Ramos (cell line): ENCODE measurements around the gene NFKBIL1.
"Not testable (repeated sequence)": the region's sequence is repeated elsewhere in the genome, so short reads cannot be mapped to it uniquely, and the experiment has no call there.

ENCODE experiments used
- in situ Hi-C: fragments of 300-500 bp; cut with MboI; formaldehyde crosslinking; loops from one replicate; pipeline ENCODE4 v1.14.3; 2022; ENCODE audit warnings: low sequenced_read_pairs; ENCODE audit not compliant: unreplicated experiment

NFKBIL1 gene

DNA sequence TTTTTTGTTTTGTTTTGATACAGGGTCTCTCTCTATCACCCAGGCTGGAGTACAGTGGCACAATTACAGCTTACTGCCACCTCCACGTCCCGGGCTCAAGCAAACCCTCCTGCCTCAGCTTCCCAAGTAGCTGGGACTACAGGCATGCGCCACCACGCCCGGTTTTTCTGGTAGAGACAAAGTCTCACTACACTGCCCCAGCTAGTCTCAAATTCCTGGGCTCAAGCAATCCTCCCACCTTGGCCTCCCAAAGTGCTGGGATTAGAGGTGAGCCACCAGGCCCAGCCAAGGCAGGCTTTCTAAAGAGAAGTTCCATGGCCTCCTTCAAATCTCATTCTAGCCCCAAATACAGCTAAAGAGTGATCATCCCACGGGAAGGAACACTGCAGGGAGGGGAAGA is 13.4 kb upstream of the NFKBIL1 start:
- in situ Hi-C loops: no loop called here

DNA sequence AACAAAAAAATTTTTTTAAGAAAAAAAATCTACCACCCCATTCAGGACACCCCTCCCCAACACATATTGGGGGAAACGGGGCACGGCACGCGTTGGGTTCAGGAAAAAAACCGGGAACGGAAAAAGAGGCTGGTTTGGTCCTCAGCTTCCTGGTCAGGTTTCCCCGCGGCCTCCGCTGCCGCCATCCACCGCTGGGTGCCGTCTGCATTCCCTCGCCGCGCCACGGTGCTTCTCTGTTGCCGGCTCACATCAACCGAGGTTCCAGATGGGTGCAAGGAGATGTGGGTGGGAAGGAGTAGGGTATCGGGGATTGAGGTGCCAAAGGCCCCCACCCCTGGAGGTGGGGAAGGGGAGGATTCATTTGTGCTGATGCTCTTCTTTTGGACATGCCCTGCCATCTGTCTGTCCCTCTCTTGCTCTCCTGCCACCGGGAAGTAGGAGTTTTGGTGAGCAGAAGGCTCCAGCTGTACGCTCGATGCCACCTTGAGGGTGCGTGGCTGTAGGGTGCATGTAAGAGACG is 12.8 kb upstream of the NFKBIL1 start:
- in situ Hi-C loops: no loop called here

DNA sequence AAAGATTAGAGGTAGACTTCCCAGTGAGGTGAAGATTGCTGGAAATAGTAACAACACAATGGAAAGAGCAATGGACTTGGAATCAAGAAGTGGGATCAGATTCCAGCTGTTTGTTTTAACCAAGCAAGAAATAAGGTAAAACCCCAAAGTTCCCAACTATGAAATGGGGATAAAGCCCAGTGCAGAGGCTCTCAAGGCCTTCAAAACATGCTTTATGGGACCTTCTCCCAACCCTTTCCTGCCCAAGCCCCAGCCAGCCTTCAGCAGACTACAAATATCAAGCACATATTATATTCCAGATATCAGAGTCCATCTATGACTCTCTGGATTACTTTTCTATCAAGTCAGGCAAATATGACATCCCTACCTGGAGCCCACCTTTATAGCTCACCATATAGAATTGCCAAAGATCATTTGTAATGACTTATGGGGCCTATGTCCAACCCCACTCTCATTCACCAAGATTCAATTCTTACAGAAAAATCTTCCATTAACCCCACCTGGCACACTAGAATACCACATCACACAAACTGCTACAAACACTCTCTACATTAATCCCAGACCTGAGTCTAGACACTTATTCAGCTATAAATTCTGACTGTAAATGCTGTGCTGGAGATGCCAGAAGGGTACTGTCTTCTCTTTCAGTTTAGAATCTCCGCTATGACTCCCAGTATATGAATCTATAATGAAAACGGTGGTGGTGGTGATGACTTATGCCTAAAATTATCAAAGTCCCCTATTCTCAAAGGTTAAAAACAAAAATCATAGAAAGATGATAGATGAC is 11.7 kb upstream of the NFKBIL1 start:
- in situ Hi-C loops: no loop called here

DNA sequence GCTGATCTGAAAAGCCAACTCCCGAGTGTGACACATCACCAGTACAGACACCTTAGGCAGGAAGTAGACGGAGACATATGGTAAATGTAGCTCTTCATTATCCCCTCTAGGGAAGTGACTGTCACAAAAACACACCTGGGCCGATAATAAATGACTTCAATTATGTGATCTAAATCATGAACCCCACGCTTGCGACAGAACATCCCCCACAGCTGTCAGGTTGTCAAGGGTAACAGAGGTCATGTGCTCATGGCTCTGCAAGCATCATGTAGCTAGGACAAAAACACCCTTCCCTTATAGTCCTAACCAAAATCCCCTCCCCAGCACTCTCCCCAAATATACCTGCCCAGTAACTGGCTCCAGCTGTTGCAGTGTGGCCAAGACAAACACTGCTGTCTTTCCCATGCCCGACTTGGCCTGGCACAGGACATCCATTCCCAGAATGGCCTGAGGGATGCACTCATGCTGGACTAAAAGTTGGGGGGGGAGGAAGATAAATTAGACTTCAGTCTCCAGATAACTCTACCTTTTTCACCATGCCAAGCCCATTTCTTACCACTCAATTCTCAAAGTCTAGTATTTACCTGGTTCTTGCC is 8.5 kb upstream of the NFKBIL1 start:
- in situ Hi-C loops: no loop called here

DNA sequence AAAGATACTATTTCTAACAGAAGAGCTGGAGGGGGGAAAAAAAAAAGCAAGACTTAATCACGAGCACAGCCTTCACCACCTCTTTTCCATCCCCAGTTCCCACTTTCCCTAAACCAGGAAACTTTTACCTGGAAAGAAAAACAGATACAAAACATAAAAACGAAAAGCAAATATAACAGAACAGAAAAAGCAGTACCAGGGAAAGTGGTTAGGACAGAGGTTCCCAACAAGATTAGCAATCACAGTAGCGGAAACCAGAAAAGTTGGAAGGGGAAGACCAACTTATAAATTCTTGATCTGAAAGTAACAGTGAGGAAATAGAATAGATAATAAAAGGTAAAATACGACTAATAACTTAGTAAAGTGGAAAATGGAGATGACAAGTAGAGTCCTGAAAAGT is 6.8 kb upstream of the NFKBIL1 start:
- in situ Hi-C loops: no loop called here

DNA sequence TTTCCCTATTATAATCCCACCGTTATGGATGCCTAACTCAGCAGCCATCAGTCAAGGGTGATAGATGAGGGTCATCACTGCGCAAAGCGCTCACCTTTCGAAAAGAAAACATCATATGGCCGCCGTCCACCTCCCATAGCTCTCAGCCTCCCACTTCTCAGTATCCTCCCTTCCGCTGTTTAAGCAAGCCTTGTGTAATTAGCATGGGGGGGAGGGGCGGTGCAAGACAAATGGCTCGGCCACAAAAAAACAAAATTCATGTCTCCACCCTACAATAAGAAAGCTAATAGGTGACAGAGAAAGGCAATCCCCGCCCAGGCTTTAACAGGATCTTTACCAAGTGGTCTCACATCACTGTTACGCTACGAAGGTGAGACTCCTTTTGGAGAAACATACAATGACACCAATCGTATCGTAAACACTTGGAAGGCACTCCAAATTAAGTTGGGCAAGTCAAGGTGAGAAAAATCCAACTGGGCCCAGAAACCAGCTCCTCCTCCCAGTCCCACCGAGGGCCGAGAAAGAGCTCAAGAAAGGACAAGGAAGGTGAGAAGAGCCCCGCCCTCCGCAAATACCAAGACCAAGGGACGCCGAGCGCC is 6.2 kb upstream of the NFKBIL1 start:
- in situ Hi-C loops: no loop called here

DNA sequence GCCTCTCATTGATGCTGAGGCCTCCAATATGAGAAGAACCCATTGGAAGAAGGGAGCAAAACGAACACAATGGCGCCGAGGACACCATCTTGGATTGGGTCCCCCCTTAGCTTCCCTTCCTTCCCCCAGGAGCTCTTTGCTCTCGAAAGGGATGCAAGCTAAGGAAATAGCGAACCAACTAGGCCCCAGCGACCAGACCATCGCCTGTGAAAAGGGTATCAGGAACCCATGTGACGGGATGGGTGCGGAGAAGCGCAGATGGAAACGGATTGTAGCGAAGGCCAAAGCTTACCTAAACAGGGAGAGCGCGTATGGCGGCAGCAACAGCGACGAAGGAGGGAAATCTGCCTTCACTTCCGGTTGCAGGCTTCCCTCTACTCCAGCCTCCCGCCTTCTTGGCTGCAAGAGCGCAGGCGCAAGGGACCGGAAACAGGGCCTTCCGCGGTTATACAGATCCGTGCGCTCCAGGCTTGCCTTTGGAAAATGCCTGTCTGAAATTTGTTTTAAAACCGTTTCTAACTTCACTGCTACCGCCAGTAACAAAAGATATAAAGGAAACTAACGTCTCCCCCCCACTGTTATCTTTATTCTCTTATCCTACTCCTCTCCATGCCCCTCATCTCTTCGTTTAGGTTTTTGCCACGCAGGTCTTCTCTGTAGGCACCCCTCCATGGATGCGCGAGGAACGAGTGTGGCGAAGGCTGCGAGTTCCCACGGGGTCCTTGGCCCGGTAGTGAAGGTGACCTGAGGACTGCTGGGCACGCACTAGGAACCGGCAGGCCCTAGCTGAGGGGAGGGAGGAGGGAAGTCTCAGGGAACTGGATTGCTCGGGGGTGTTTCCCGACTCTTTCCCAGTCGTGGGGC is 5.5 kb upstream of the NFKBIL1 start, which contains the start of gene DDX39B:
Gene DDX39B (minus strand): TSS at position 346 of the 864 bp plus-strand sequence. CDS start 1,471 bp downstream, outside the sequence.
- in situ Hi-C loops: no loop called here

DNA sequence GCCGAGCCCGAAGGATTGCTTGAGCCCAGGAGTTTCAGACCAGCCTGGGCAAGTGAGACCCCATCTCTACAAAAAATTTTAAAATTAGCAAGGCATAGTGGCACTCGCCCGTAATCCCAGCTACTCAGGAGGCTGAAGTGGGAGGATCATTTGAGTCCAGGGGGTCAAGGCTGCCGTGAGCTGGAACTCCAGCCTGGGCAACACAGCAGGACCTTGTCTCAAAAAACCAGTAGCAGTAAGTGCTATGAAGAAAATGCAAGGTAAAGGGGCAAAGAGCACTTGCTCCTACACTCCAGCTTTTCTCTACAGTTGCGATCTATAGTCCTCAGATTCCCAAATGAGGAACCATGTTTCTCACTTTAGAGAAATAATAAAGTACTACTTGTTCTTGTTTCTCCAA is 3.8 kb upstream of the NFKBIL1 start:
- in situ Hi-C loops: no loop called here

DNA sequence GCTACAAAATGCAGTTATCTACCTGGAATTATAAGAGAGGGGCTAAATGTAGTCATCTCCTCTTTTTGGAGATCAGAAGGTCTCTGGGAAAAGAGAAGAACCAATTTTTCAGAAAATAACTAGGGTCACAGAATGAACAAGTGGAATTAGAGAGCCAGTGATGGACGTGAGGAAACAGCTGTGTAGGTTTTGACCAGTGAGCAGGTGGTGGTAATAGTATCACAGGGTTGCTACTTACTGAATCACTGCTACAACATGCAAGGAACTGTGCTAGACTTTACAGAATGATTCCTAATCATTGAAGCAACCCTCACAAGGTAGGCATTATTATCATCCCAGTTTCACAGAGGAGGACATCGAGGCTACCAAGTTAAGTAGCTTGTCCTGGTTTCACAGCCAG is 2.7 kb upstream of the NFKBIL1 start:
- in situ Hi-C loops: loop anchor here (5.0 kb wide), 1 partner anchor 53 kb away; no protein-coding TSS in a partner anchor

DNA sequence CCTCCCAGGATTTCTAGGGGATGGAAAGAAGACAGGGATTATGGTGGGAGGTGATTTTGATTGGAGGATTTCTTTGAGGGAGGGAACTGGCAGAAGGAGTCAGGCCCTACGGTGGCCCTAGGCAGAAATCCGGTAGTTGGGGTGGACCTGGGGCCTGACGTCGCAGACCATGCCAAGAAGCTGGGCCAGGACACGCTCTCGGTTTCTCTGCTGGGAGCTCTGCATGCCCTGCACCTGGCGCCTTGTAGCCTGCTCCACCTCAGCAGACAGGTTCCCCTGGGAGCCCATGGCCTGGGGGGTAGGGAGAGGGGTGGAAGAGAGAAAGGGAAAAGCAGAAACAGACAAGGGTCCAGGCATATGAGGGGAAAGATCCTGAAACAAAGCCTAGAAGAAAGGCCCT is 2.1 kb upstream of the NFKBIL1 start:
- in situ Hi-C loops: loop anchor here (5.0 kb wide), 1 partner anchor 52 kb away; no protein-coding TSS in a partner anchor

DNA sequence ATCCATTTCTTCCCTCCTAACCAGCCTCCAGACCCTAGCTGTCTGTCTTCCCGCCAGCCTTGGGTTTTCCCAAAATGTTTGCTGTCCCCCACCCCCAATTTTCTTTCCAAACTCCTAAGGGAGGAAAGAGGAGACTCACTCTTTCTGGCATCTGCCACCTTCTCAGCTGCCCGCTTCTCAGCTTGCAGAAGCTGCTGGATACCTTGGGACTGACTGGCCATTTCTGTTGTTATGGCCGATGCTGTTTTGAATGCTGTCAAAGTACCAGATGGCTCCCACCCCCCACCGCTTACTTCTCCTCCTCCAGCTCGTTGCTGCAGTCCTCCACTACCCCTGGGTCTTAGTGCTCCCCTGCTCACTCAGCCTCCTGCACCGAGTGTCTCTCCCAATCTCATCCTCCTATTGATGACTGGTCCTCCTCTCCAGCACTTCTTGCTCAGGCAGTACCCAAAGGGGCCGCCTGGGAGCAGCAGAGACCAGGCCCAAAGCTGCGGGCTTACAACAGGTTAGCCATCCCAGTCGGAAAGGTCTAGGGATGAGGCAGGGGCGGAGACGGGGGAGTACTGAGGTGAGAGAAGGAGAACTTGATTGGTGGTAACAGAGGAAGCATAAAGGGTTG is 960 bp upstream of the NFKBIL1 start, which contains the start of gene ATP6V1G2:
Gene ATP6V1G2 (minus strand): TSS at position 270 of the 619 bp plus-strand sequence. CDS start 49 bp downstream, at position 221.
- in situ Hi-C loops: loop anchor here (5.0 kb wide), 1 partner anchor 51 kb away; no protein-coding TSS in a partner anchor

DNA sequence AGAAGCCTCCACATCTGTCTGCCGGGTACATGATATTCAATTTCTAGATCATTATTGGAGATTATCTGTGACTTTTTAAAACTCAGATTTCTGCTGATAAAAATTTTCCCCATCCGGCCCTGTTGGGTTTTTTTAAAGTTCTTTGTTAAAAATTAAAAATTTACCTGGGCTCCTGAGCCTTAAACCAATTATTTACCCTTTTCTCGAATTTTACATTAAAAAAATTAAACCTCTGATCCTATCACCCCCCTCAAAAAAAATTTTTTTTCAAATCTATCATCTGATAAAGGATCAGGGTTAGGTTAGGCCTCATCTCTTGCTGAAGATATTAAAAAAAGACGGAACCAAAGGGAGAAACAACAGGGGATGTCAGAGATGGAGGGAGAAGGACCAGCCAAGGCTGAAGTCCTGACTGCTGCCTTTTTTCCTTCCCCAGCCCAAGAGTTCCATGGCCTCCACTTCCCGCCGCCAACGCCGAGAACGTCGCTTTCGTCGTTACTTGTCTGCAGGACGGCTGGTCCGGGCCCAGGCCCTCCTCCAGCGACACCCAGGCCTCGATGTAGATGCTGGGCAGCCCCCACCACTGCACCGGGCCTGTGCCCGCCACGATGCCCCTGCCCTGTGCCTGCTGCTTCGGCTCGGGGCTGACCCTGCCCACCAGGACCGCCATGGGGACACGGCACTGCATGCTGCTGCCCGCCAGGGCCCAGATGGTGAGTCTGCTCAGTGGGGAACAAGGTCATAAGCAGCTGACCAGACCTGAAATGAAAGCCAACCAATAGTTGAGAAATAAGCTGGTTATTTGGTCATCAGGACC is 527 bp downstream of the NFKBIL1 start:
- in situ Hi-C loops: loop anchor here (5.0 kb wide), 1 partner anchor 49 kb away; no protein-coding TSS in a partner anchor

DNA sequence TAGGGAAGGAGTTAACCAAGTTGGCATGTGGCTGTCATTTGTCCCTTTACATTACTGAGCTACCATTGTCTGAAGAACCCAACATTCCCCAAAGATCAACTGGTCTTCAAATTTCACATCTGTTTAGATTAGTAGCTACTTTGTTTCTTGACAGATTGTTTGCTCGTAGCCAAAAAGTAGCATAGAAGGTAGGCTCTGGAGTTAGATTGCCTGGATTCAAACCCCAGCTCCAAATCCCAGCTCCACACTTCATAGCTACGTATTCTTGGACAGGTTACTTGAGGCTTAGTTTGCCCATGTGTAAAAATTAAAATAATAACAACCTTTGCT is 1.1 kb downstream of the NFKBIL1 start:
- in situ Hi-C loops: loop anchor here (5.0 kb wide), 1 partner anchor 49 kb away; no protein-coding TSS in a partner anchor

DNA sequence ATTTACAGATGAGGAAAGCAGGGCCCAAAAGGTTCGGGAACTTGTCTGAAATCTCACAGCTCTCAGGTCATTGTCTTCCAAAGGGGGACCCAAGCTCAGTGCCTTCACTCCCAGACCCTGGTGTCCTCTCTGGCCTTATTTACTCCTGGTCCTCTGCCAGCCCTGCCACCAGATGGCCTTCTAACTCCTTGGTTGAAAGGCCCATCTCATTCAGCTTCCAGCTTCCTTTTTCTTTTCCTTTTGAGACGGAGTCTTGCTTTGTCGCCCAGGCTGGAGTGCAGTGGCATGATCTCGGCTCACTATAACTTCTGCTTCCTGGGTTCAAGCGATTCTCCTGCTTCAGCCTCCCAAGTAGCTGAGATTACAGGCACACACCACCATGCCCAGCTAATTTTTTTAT is 4.0 kb downstream of the NFKBIL1 start:
- in situ Hi-C loops: not testable (repeated sequence)

DNA sequence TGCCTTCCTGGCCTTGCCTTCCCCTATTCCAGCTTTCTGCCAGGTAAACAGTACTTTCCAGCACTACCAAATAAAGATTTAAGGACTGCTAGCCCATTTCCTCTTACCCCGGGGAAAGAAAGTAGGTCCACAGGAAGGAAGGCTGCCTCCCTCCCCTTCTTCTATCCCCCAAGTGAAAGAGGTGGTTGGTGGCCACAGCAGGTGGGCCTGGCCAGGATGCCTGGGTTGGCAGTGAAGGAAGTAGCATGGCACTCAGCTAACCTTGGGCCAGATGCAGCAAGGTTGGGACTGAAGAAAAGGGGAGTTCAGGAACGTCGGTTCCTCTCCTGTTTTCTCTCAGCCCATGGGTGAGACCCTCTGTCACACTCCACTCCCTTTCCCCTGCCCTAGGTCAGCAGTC is 8.9 kb downstream of the NFKBIL1 start:
- in situ Hi-C loops: no loop called here

DNA sequence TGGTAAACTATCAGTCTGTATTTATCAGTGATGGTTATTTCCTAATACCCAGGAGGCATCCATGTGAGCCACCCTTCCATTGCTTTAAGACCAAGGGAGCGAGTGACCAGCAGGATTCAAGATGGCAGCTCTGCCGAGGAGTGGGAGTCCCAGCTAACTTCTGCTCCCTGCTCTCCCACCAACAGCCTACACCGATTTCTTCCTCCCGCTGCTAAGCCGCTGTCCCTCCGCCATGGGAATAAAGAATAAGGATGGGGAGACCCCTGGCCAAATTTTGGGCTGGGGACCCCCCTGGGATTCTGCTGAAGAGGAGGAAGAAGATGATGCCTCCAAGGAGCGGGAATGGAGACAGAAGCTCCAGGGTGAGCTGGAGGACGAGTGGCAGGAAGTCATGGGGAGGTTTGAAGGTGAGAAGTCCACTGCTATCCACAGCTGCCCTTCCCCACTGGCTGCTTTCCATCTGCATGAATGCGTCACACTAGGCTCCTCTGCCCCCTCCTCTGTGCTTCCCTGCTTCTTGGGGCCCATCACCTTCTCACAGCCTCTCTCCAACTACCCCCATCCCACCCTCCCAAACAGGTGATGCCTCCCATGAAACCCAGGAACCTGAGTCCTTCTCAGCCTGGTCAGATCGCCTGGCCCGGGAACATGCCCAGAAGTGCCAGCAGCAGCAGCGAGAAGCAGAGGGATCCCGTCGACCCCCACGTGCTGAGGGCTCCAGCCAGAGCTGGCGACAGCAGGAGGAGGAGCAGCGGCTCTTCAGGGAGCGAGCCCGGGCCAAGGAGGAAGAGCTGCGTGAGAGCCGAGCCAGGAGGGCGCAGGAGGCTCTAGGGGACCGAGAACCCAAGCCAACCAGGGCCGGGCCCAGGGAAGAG is 10.3 kb downstream of the NFKBIL1 start:
- in situ Hi-C loops: no loop called here

DNA sequence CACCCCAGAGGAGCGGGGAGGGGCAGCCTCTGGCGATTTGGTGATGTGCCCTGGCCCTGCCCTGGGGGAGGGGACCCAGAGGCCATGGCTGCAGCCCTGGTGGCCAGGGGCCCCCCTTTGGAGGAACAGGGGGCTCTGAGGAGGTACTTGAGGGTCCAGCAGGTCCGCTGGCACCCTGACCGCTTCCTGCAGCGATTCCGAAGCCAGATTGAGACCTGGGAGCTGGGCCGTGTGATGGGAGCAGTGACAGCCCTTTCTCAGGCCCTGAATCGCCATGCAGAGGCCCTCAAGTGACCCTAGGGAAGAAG is 10.9 kb downstream of the NFKBIL1 start:
- in situ Hi-C loops: no loop called here
